T-cell (primary cell): ENCODE results near the gene TM9SF2. TPM values are rescaled to one million over a fixed set of nuclear protein-coding genes. Genes with fewer than 3 reads are reported as not detected.

ENCODE experiments used
- total RNA-seq, 35 experiments: library from RNA in 6 of 35; stranded (reverse) in 6 of 35; fragments of 120-200 nt in 1 of 35; gene quantifications; one replicate each; pipeline versions ENCODE4 v1.2.1 to v1.2.4 and lab custom pipeline; 2013 to 2026

Gene TM9SF2
- total RNA-seq, 5 donors from 2014 or later (not counting 1 experiment from before 2014, with no cell fraction given) = 43.2 to 54.0 (median 48.8) TPM

Other genes with a start within 250 kb of the TM9SF2 start
- 10 to 100 TPM; 15.2 to 26.7 (median 16.7) TPM for gene GPR18, start 243.1 kb upstream of the TM9SF2 start, total RNA-seq
- 100 to 1,000 TPM in 3 of 5 donors, 10 to 100 TPM in 2; 69.9 to 152 (median 100) TPM for gene GPR183, start 194.1 kb upstream of the TM9SF2 start, total RNA-seq
- 10 to 100 TPM; 11.7 to 19.9 (median 15.0) TPM for gene CLYBL, start 105.2 kb downstream of the TM9SF2 start, total RNA-seq